ENCODE measurements around the gene DLG2. TPM values are rescaled to one million over a fixed set of nuclear protein-coding genes. Genes with fewer than 3 reads are reported as not detected.

Gene DLG2
- total and polyA plus RNA-seq, 2 of the 8 experiments (the other 6 are each of a cell fraction or from before 2014, with no cell fraction given), result 1.7 to 14.3 TPM

DNA sequence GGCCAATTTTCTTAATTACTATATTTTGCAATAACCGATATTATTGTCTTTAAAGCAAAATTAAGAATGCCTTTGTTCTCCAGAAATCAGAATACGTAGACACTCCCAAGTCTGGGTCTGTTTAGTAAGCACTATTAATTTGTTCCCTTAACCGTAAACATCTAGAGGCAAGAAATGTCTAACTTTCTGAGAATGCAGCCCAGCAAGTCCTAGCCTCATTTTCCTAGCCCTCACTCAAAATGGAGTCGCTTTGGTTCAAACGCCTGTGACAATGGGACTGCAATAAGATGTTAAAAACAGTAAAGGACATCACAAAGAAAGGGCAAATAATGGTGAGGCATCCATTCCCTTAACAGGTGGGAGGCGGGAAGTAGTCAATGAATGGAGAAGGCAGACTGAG lies 280.7 kb downstream of the DLG2 start:
- no peak overlapping the region for H3K27ac ChIP-seq (ENCODE audit: low read depth, low read length)
- no peak overlapping the region for H3K14ac ChIP-seq (ENCODE audit: insufficient read length)
- DNase-seq (ENCODE audit: low read depth in 1 of 2, low spot score in 2 of 2), result no peak
- no peak overlapping the region for H3K23ac ChIP-seq (ENCODE audit: insufficient read length)
- FAIRE-seq, result no peak
- TF ChIP-seq JUND (IDR thresholded peaks at IDR 0.05; ENCODE audit: low read length) (no peak), YY1 (IDR thresholded peaks at IDR 0.05; ENCODE audit: low read depth, low read length) (0 out of 2 replicates have a peak, but pooled peaks have one; percentile 16), TAF7 (optimal IDR thresholded peaks at IDR 0.05; ENCODE audit: borderline replicate concordance, low read depth, low read length) (no peak)
- H3K9me3 ChIP-seq (ENCODE audit: insufficient read depth in 2 of 2, low read depth in 1 of 2, low read length in 1 of 2), result peaks cover 0 to 4% of the 10 kb centered on the region in 2 experiments; a peak in 1 of 4 replicates
- H3K56ac ChIP-seq (replicated peaks; ENCODE audit: insufficient read length, low read depth, low read length), result no peak overlapping the region
- H3K4me2 ChIP-seq (ENCODE audit: insufficient read depth in 1 of 2, low read depth in 2 of 2, low read length in 2 of 2), result 0 out of 4 replicates have a peak overlapping the region, but pooled peaks of 1 of the 2 experiments have one; percentile 18
- H3K23me2 ChIP-seq (ENCODE audit: low read depth, low read length), result no peaks in the 10 kb centered on the region; the same call in 1 of the 2 replicates
- 84% methylated on average over 6 of the region's 6 CpGs; no CpG with 5 or more reads in 1 of the 2 experiments for WGBS, 2 experiments (ENCODE audit: extremely low coverage in 1 of 2, insufficient coverage in 1 of 2, insufficient read length in 1 of 2, insufficient replicate concordance in 2 of 2, low coverage in 1 of 2, low lambda C conversion rate in 2 of 2, missing lambda C conversion rate in 1 of 2)
- H2BK12ac ChIP-seq (ENCODE audit: low read depth, low read length), result 0 out of 2 replicates have a peak overlapping the region, but pooled peaks have one; percentile 68
- no peak overlapping the region for H3K9ac ChIP-seq (replicated peaks in 1 of 4; ENCODE audit: extremely low read depth in 1 of 4, low read depth in 3 of 4, low read length in 3 of 4)
- ChIA-PET CTCF (ENCODE audit: partially characterized antibody) (no interaction called here), POLR2A (ENCODE audit: partially characterized antibody) (no interaction called here)
- no peak overlapping the region for H4K8ac ChIP-seq (ENCODE audit: extremely low read depth, insufficient read depth, low read length)
- peak overlapping the region; percentile 92; the same call in 1 of the 2 replicates for H2BK5ac ChIP-seq (ENCODE audit: low read depth, low read length)
- H2AK5ac ChIP-seq (ENCODE audit: low read depth, low read length), result 0 out of 2 replicates have a peak overlapping the region, but pooled peaks have one; percentile 75
- H3K36me3 ChIP-seq (ENCODE audit: control insufficient read depth in 2 of 4, insufficient read depth in 4 of 4, low read length in 3 of 4), result no peaks in the 10 kb centered on the region
- peak overlapping the region; percentile 78 for H4K5ac ChIP-seq (ENCODE audit: insufficient read length, low read depth, low read length)
- peak overlapping the region; percentile 5 for H2BK120ac ChIP-seq (replicated peaks; ENCODE audit: low read depth, low read length)
- no peak overlapping the region for H3K4ac ChIP-seq (replicated peaks; ENCODE audit: insufficient read length, low read depth, low read length)
- peak overlapping the region; percentile 71; the same call in 1 of the 2 replicates for H3K18ac ChIP-seq (ENCODE audit: extremely low read depth, low read length)
- no peaks in the 10 kb centered on the region for H3K79me2 ChIP-seq (ENCODE audit: control insufficient read depth in 1 of 2, insufficient read depth in 2 of 2, low read length in 2 of 2)
- no peak overlapping the region for H2AFZ ChIP-seq (ENCODE audit: low read length)
- H4K20me1 ChIP-seq (replicated peaks in 1 of 2; ENCODE audit: control insufficient read depth in 1 of 2, insufficient read depth in 2 of 2, low read length in 2 of 2), result no peaks in the 10 kb centered on the region
- H2BK15ac ChIP-seq (ENCODE audit: low read length), result 0 out of 2 replicates have a peak overlapping the region, but pooled peaks have one; percentile 61
- no peaks in the 10 kb centered on the region for H3K79me1 ChIP-seq (ENCODE audit: low read depth, low read length)
- no peak overlapping the region for H3K4me3 ChIP-seq (ENCODE audit: extremely low read depth in 1 of 4, insufficient read depth in 2 of 4, low read depth in 3 of 4, low read length in 4 of 4)
- peaks cover 0 to 16% (median 4%) of the 10 kb centered on the region in 4 experiments; a peak in 4 of 7 replicates for H3K4me1 ChIP-seq (replicated peaks in 1 of 4; ENCODE audit: control insufficient read depth in 3 of 4, insufficient read depth in 4 of 4, low read length in 3 of 4)
- H3K27me3 ChIP-seq (replicated peaks in 1 of 4; ENCODE audit: control insufficient read depth in 3 of 4, extremely low read depth in 1 of 4, insufficient read depth in 3 of 4, low read length in 3 of 4), result no peaks in the 10 kb centered on the region
- no peak overlapping the region for H4K91ac ChIP-seq (replicated peaks; ENCODE audit: insufficient read length, low read length)
- H2BK20ac ChIP-seq (ENCODE audit: low read length), result peak overlapping the region; percentile 99
